ENCODE data around the gene NMT2. TPM values are rescaled to one million over a fixed set of nuclear protein-coding genes. Genes with fewer than 3 reads are reported as not detected.

NMT2 gene
- total and polyA plus RNA-seq, 2 donors (not counting 1 experiment from before 2014, with no cell fraction given): 16.6 to 21.0 TPM

- no peaks in the 10 kb centered on the region for H3K4me1 ChIP-seq (ENCODE audit: control insufficient read depth, extremely low read depth, insufficient read depth, low read length)
- H3K4me3 ChIP-seq (replicated peaks in 1 of 4; ENCODE audit: control extremely low read depth in 1 of 4, insufficient read depth in 1 of 4, low read depth in 3 of 4, low read length in 4 of 4): no peak overlapping the region
- H3K4me2 ChIP-seq (ENCODE audit: extremely low read depth, insufficient read depth, low read length): no peak overlapping the region
- H3K36me3 ChIP-seq (ENCODE audit: control insufficient read depth, insufficient read depth, low read length): no peaks in the 10 kb centered on the region
- H3K9me3 ChIP-seq (ENCODE audit: control insufficient read depth, insufficient read depth, low read depth, low read length): no peaks in the 10 kb centered on the region
- peaks cover 29% of the 10 kb centered on the region for H3K79me2 ChIP-seq (ENCODE audit: control insufficient read depth, insufficient read depth, low read length)
- no peak for DNase-seq (ENCODE audit: low read depth in 2 of 2)
- no peaks in the 10 kb centered on the region for H3K27me3 ChIP-seq (ENCODE audit: control insufficient read depth, insufficient read depth, low read length)
- no peak for TF ChIP-seq CTCF (conservative IDR thresholded peaks at IDR 0.05 in 1 of 2, IDR thresholded peaks at IDR 0.05 in 1 of 2; ENCODE audit: low read depth in 1 of 2, low read length in 2 of 2)
- TF ChIP-seq EZH2 (IDR thresholded peaks at IDR 0.05; ENCODE audit: low read length, missing control alignments): no peak
- no peak overlapping the region for H2AFZ ChIP-seq (ENCODE audit: low read length)
- peaks cover 3% of the 10 kb centered on the region for H4K20me1 ChIP-seq (ENCODE audit: control insufficient read depth, extremely low read depth, insufficient read depth, low read length)
- H3K9ac ChIP-seq (ENCODE audit: insufficient read depth, low read length): no peak overlapping the region
- no peak overlapping the region for H3K27ac ChIP-seq (ENCODE audit: insufficient read depth, low read length)
These were observed 9.5 kb downstream of the NMT2 start for GRCh38 chr10:15158972-15159371.

- Histone ChIP-seq H4K20me1 (ENCODE audit: control insufficient read depth, extremely low read depth, insufficient read depth, low read length) (peaks cover 3% of the 10 kb centered on the region), H3K4me2 (ENCODE audit: extremely low read depth, insufficient read depth, low read length) (no peak overlapping the region), H3K27me3 (ENCODE audit: control insufficient read depth, insufficient read depth, low read length) (no peaks in the 10 kb centered on the region), H3K9ac (ENCODE audit: insufficient read depth, low read length) (no peak overlapping the region), H2AFZ (ENCODE audit: low read length) (no peak overlapping the region), H3K27ac (ENCODE audit: insufficient read depth, low read length) (no peak overlapping the region), H3K9me3 (ENCODE audit: control insufficient read depth, insufficient read depth, low read depth, low read length) (no peaks in the 10 kb centered on the region), H3K4me3 (replicated peaks in 1 of 4; ENCODE audit: control extremely low read depth in 1 of 4, insufficient read depth in 1 of 4, low read depth in 3 of 4, low read length in 4 of 4) (no peak overlapping the region), H3K4me1 (ENCODE audit: control insufficient read depth, extremely low read depth, insufficient read depth, low read length) (no peaks in the 10 kb centered on the region), H3K36me3 (ENCODE audit: control insufficient read depth, insufficient read depth, low read length) (no peaks in the 10 kb centered on the region), H3K79me2 (ENCODE audit: control insufficient read depth, insufficient read depth, low read length) (peaks cover 29% of the 10 kb centered on the region)
- DNase-seq (ENCODE audit: low read depth in 2 of 2): no peak
- TF ChIP-seq CTCF (conservative IDR thresholded peaks at IDR 0.05 in 1 of 2, IDR thresholded peaks at IDR 0.05 in 1 of 2; ENCODE audit: low read depth in 1 of 2, low read length in 2 of 2): no peak
- no peak for TF ChIP-seq EZH2 (IDR thresholded peaks at IDR 0.05; ENCODE audit: low read length, missing control alignments)
These were observed 10.0 kb downstream of the NMT2 start for GRCh38 chr10:15158448-15158847.

- Histone ChIP-seq H3K4me2 (ENCODE audit: extremely low read depth, insufficient read depth, low read length) (no peak overlapping the region), H3K36me3 (ENCODE audit: control insufficient read depth, insufficient read depth, low read length) (no peaks in the 10 kb centered on the region), H3K4me1 (ENCODE audit: control insufficient read depth, extremely low read depth, insufficient read depth, low read length) (no peaks in the 10 kb centered on the region), H3K9me3 (ENCODE audit: control insufficient read depth, insufficient read depth, low read depth, low read length) (no peaks in the 10 kb centered on the region), H3K9ac (ENCODE audit: insufficient read depth, low read length) (no peak overlapping the region), H3K4me3 (replicated peaks in 1 of 4; ENCODE audit: control extremely low read depth in 1 of 4, insufficient read depth in 1 of 4, low read depth in 3 of 4, low read length in 4 of 4) (no peak overlapping the region), H3K79me2 (ENCODE audit: control insufficient read depth, insufficient read depth, low read length) (peaks cover 23% of the 10 kb centered on the region), H4K20me1 (ENCODE audit: control insufficient read depth, extremely low read depth, insufficient read depth, low read length) (peaks cover 3% of the 10 kb centered on the region), H3K27me3 (ENCODE audit: control insufficient read depth, insufficient read depth, low read length) (no peaks in the 10 kb centered on the region), H3K27ac (ENCODE audit: insufficient read depth, low read length) (no peak overlapping the region), H2AFZ (ENCODE audit: low read length) (no peak overlapping the region)
- no peak for DNase-seq (ENCODE audit: low read depth in 2 of 2)
- TF ChIP-seq EZH2 (IDR thresholded peaks at IDR 0.05; ENCODE audit: low read length, missing control alignments) (no peak), CTCF (conservative IDR thresholded peaks at IDR 0.05 in 1 of 2, IDR thresholded peaks at IDR 0.05 in 1 of 2; ENCODE audit: low read depth in 1 of 2, low read length in 2 of 2) (no peak)
These were observed 12.4 kb downstream of the NMT2 start for GRCh38 chr10:15155978-15156656.

Measured in fibroblast of lung (primary cell).